Ovary (tissue), 3 donors: Measurements from ENCODE around the gene TEX261.

ENCODE experiments used
- EP300 ChIP-seq: sonication (generic); formaldehyde crosslinking; IDR thresholded peaks from one replicate; pipeline ENCODE4 v1.6.1; 2017; ENCODE audit warnings: antibody characterized with exemption
- POLR2A ChIP-seq: fragments of 450-650 bp; IDR thresholded peaks from one replicate; pipeline ENCODE4 v1.6.1; 2017; ENCODE audit warnings: antibody characterized with exemption, mild to moderate bottlenecking, moderate library complexity
- TF ChIP-seq, protein P1 (sequence below), 3 donors: fragments of 450-650 bp in 2 of 3; fragments of 200-600 bp in 1 of 3; IDR thresholded peaks; one replicate each; pipeline versions ENCODE4 v1.5.1 to v1.8.0; 2016 to 2022; ENCODE audit warnings: antibody characterized with exemption in 3 of 3, mild to moderate bottlenecking in 1 of 3
- donor health status: DM: no; HTN: no; CAD: no.

GRCh38 chr2:70943205-70943871 lies 51.3 kb downstream of the TEX261 start:
- TF ChIP-seq, protein P1, sequence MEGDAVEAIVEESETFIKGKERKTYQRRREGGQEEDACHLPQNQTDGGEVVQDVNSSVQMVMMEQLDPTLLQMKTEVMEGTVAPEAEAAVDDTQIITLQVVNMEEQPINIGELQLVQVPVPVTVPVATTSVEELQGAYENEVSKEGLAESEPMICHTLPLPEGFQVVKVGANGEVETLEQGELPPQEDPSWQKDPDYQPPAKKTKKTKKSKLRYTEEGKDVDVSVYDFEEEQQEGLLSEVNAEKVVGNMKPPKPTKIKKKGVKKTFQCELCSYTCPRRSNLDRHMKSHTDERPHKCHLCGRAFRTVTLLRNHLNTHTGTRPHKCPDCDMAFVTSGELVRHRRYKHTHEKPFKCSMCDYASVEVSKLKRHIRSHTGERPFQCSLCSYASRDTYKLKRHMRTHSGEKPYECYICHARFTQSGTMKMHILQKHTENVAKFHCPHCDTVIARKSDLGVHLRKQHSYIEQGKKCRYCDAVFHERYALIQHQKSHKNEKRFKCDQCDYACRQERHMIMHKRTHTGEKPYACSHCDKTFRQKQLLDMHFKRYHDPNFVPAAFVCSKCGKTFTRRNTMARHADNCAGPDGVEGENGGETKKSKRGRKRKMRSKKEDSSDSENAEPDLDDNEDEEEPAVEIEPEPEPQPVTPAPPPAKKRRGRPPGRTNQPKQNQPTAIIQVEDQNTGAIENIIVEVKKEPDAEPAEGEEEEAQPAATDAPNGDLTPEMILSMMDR (IDR thresholded peaks at IDR 0.05): no peak
- no peak for TF ChIP-seq EP300
- no peak for TF ChIP-seq POLR2A
